IMR-90 (cell line): ENCODE data around the gene DMAC2. TPM values are rescaled to one million over a fixed set of nuclear protein-coding genes. Genes with fewer than 3 reads are reported as not detected.
A peak's percentile ranks its signal among the peaks of the same experiment; 100 is the strongest.

Experiments
- ATAC-seq: fragments of 200-7000 bp; cut with Tn5 transposase; 2 replicates; pipeline ENCODE4 v1.9.1; 2020; ENCODE audit warnings: low read depth, mild to moderate bottlenecking, moderate library complexity
- BruUV-seq: library from RNA; stranded (reverse); fragments of 400-500 nt; replicated peaks from 2 replicates; lab custom pipeline; 2021; lab: Mats Ljungman, UMichigan
- CTCF ChIA-PET: fragments of 300-600 bp; formaldehyde crosslinking; extraction: SDS; loops from one replicate; lab custom pipeline; 2021; ENCODE audit warnings: antibody characterized with exemption; lab: Yijun Ruan, JAX
- POLR2A ChIA-PET: fragments of 300-600 bp; sonication (Branson Sonifier 250); formaldehyde crosslinking; loops from one replicate; lab custom pipeline; 2022; ENCODE audit warnings: antibody characterized with exemption; ENCODE audit not compliant: unreplicated experiment; lab: Charles Lee
- DNase-seq: peaks from one replicate; pipeline ENCODE4 v3.0.0; 2013
- H2AFZ ChIP-seq: replicated peaks from 2 replicates; pipeline ENCODE3; 2013; ENCODE audit warnings: low read length, mild to moderate bottlenecking; ENCODE audit not compliant: poor library complexity
- H2AK5ac ChIP-seq: 2 replicates; pipeline ENCODE4 v1.6.1; 2013; ENCODE audit warnings: low read depth, low read length, inconsistent platforms
- H2AK9ac ChIP-seq: replicated peaks from 2 replicates; pipeline ENCODE3; 2013; ENCODE audit warnings: mild to moderate bottlenecking, low read depth, low read length, moderate library complexity; ENCODE audit not compliant: poor library complexity
- H2BK120ac ChIP-seq: 2 replicates; pipeline ENCODE4 v1.6.1; 2013; ENCODE audit warnings: low read depth, low read length, inconsistent platforms
- H2BK15ac ChIP-seq: 3 replicates; pipeline ENCODE4 v1.6.1; 2013; ENCODE audit warnings: low read depth, low read length, inconsistent platforms
- H2BK20ac ChIP-seq: 2 replicates; pipeline ENCODE4 v1.6.1; 2013; ENCODE audit warnings: low read depth, mild to moderate bottlenecking, inconsistent platforms, low read length, moderate library complexity
- H2BK5ac ChIP-seq: 2 replicates; pipeline ENCODE4 v1.6.1; 2013; ENCODE audit warnings: mild to moderate bottlenecking, low read depth, low read length, inconsistent platforms; ENCODE audit not compliant: poor library complexity, severe bottlenecking
- H3K14ac ChIP-seq: replicated peaks from 2 replicates; pipeline ENCODE4 v1.6.1; 2013; ENCODE audit warnings: low read depth, low read length, inconsistent platforms
- H3K18ac ChIP-seq: 2 replicates; pipeline ENCODE4 v1.6.1; 2013; ENCODE audit warnings: low read depth, low read length, control low read depth
- H3K23ac ChIP-seq: 2 replicates; pipeline ENCODE4 v1.6.1; 2013; ENCODE audit warnings: low read depth, low read length, inconsistent platforms
- H3K27ac ChIP-seq: 2 replicates; pipeline ENCODE4 v1.5.1; 2013; ENCODE audit warnings: mild to moderate bottlenecking, control low read depth, low read length; ENCODE audit not compliant: insufficient read depth
- H3K27me3 ChIP-seq: 2 replicates; pipeline ENCODE4 v1.6.1; 2013; ENCODE audit warnings: low read length; ENCODE audit not compliant: control insufficient read depth, insufficient read depth
- H3K36me3 ChIP-seq: 2 replicates; pipeline ENCODE4 v1.6.1; 2013; ENCODE audit warnings: low read length, mixed read lengths; ENCODE audit not compliant: control insufficient read depth, insufficient read depth
- H3K4ac ChIP-seq: 2 replicates; pipeline ENCODE4 v1.6.1; 2013; ENCODE audit warnings: low read depth, low read length, inconsistent platforms
- H3K4me1 ChIP-seq: 2 replicates; pipeline ENCODE4 v1.6.1; 2013; ENCODE audit warnings: low read length, mixed read lengths; ENCODE audit not compliant: control insufficient read depth, insufficient read depth
- H3K4me2 ChIP-seq: 2 replicates; pipeline ENCODE4 v1.6.1; 2013; ENCODE audit warnings: low read depth, mild to moderate bottlenecking, control low read depth, low read length, moderate library complexity
- H3K4me3 ChIP-seq: 2 replicates; pipeline ENCODE4 v1.5.1; 2013; ENCODE audit warnings: low read depth, mild to moderate bottlenecking, control low read depth, low read length, moderate library complexity; ENCODE audit not compliant: insufficient read depth
- H3K56ac ChIP-seq: 2 replicates; pipeline ENCODE4 v1.6.1; 2013; ENCODE audit warnings: low read length, inconsistent platforms; ENCODE audit not compliant: insufficient read depth; ENCODE audit errors: extremely low read depth
- H3K79me1 ChIP-seq, 2 experiments: 2 replicates each; pipeline ENCODE4 v1.6.1; 2013; ENCODE audit warnings: low read length in 2 of 2, inconsistent platforms in 1 of 2, low read depth in 1 of 2
- H3K9ac ChIP-seq: 2 replicates; pipeline ENCODE4 v1.6.1; 2013; ENCODE audit warnings: low read depth, low read length, control low read depth
- H3K9me1 ChIP-seq: 2 replicates; pipeline ENCODE4 v1.6.1; 2013; ENCODE audit warnings: low read length, inconsistent platforms; ENCODE audit not compliant: insufficient read depth
- H3K9me3 ChIP-seq: 2 replicates; pipeline ENCODE4 v1.6.1; 2013; ENCODE audit warnings: low read length; ENCODE audit not compliant: control insufficient read depth, insufficient read depth
- H4K20me1 ChIP-seq: 2 replicates; pipeline ENCODE4 v1.6.1; 2013; ENCODE audit warnings: low read length, inconsistent platforms; ENCODE audit not compliant: insufficient read depth
- H4K5ac ChIP-seq: 2 replicates; pipeline ENCODE4 v1.6.1; 2013; ENCODE audit warnings: mild to moderate bottlenecking, low read depth, low read length, control low read depth
- H4K8ac ChIP-seq, 2 experiments: 2 replicates each; pipeline ENCODE4 v1.6.1; 2013; ENCODE audit warnings: low read depth in 2 of 2, low read length in 2 of 2, control low read depth in 1 of 2, inconsistent platforms in 1 of 2
- H4K91ac ChIP-seq: 2 replicates; pipeline ENCODE4 v1.6.1; 2013; ENCODE audit warnings: low read depth, low read length, inconsistent platforms; ENCODE audit not compliant: insufficient read depth
- NFE2L2 ChIP-seq: fragments of 150-350 bp; IDR thresholded peaks from 2 replicates; pipeline ENCODE4 v1.6.1; 2016; ENCODE audit warnings: low read depth, mild to moderate bottlenecking, low read length
- RFX5 ChIP-seq: IDR thresholded peaks from 2 replicates; pipeline ENCODE4 v1.8.0; 2012; ENCODE audit warnings: low read depth, mild to moderate bottlenecking, low read length, moderate library complexity
- WGBS, 2 experiments: methylation state at CpG; one replicate each; pipeline versions ENCODE4 v1.1.5 to v1.1.7; 2013; ENCODE audit warnings: missing lambda C conversion rate in 2 of 2; ENCODE audit not compliant: insufficient read length in 1 of 2; ENCODE audit errors: extremely low coverage in 2 of 2; 5-methylcytosine and 5-hydroxymethylcytosine counted together
- dilution Hi-C: fragments of 300-500 bp; cut with HindIII; formaldehyde crosslinking; loops from one replicate; pipeline ENCODE4 v1.14.3; 2018; ENCODE audit warnings: low sequenced_read_pairs; ENCODE audit not compliant: unreplicated experiment
- in situ Hi-C: fragments of 300-500 bp; cut with MboI; formaldehyde crosslinking; loops from 3 replicates; pipeline ENCODE4 v1.14.3; 2019; ENCODE audit warnings: low sequenced_read_pairs, inconsistent platforms, mixed read lengths
- intact Hi-C: fragments of 100-400 bp; cut with micrococcal nuclease; formaldehyde crosslinking; loops from 2 replicates; pipeline ENCODE4 v1.10.0; 2022
- polyA plus RNA-seq, 3 experiments: library from polyadenylated mRNA; depleted of rRNA; stranded (reverse); fragments of >200 nt; gene quantifications; 2 replicates each; pipeline ENCODE4 v1.2.3, GENCODE V29; 2012; ENCODE audit warnings: low replicate concordance in 1 of 3
- total RNA-seq: library from RNA; depleted of rRNA; stranded (reverse); fragments of >200 nt; gene quantifications from 2 replicates; pipeline ENCODE4 v1.2.3, GENCODE V29; 2012

The DMAC2 gene
- total and polyA plus RNA-seq, 2 of the 4 experiments (the other 2 are of a cell fraction), result 52.5 to 72.2 TPM

DNA sequence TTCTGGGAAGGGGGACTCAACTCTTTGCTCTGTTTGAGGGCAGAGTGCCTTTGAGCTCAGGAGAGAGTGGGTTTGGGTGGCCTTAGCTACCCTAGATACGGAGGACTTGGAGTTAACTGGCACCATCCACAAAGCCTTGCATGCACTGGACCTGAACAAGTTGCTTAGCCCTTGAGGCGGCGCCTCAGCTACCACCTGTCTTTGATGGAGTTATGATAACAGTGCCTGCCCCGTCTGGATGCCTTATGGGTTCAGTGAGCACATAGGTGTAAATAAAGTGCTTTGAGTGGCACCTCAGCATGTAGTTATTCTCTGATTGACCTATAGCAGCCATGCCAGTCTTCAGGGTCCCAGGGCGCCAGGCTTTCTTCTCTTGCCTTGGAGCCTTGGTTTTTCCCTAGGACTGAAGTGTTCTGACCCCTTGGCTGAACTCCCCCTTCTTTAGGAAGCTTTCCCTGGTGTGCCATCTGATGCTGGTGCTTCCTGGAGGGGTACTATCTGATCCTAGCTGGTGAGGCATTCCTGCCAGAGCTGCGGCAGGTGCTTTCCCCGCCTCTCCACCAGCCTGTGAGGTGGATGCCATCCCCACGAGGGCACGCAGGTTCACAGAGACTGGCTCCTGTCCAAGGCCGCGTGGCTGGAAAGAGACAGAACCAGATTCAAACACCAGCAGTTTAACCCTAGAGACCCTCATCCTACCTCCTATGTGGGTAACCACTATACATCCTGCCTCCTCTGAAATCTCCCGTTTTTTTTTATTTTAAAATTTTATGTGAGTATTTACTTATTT lies 36.3 kb downstream of the DMAC2 start:
- no peak overlapping the region for H2BK120ac ChIP-seq
- H4K20me1 ChIP-seq, result no peaks in the 10 kb centered on the region
- no peak overlapping the region for H3K23ac ChIP-seq
- H2BK15ac ChIP-seq, result no peak overlapping the region
- H3K27me3 ChIP-seq, result no peaks in the 10 kb centered on the region
- no peak overlapping the region for H4K8ac ChIP-seq
- H2AK5ac ChIP-seq, result no peak overlapping the region
- no peak overlapping the region for H3K4ac ChIP-seq
- no TSS peak for BruUV-seq
- H3K9ac ChIP-seq, result no peak overlapping the region
- H3K18ac ChIP-seq, result no peak overlapping the region
- H3K4me3 ChIP-seq, result no peak overlapping the region
- peak overlapping the region; percentile 45 for H2AK9ac ChIP-seq
- H3K9me3 ChIP-seq, result no peaks in the 10 kb centered on the region
- peaks cover 15% of the 10 kb centered on the region; the same call in 1 of the 2 replicates for H3K9me1 ChIP-seq
- peaks cover 4% of the 10 kb centered on the region; the same call in 1 of the 2 replicates for H3K4me1 ChIP-seq
- H3K56ac ChIP-seq, result no peak overlapping the region
- no peak for TF ChIP-seq NFE2L2
- TF ChIP-seq RFX5, result no peak
- WGBS, 2 experiments, result 80% methylated on average over 2 of the region's 12 CpGs; no CpG with 5 or more reads in 1 of the 2 experiments
- no peak for DNase-seq
- no peak overlapping the region for H2BK5ac ChIP-seq
- no peak overlapping the region for H2AFZ ChIP-seq
- in situ Hi-C loops (no loop called here), intact Hi-C loops (no loop called here), dilution Hi-C loops (no loop called here)
- ATAC-seq, result no peak
- H3K14ac ChIP-seq, result no peak overlapping the region
- no peak overlapping the region for H4K91ac ChIP-seq
- H2BK20ac ChIP-seq, result no peak overlapping the region
- no peak overlapping the region for H4K5ac ChIP-seq
- ChIA-PET CTCF (no interaction called here), POLR2A (no interaction called here)
- H3K36me3 ChIP-seq, result peaks cover 9% of the 10 kb centered on the region
- H3K4me2 ChIP-seq, result no peak overlapping the region
- H3K79me1 ChIP-seq, result peaks cover 15 to 23% of the 10 kb centered on the region in 2 experiments
- no peak overlapping the region for H3K27ac ChIP-seq
